Measurements from ENCODE around the gene SLC16A12. TPM values are rescaled to one million over a fixed set of nuclear protein-coding genes. Genes with fewer than 3 reads are reported as not detected.

SLC16A12 gene
- total and polyA plus RNA-seq, 2 of the 4 experiments (the other 2 are of a cell fraction): 1.4 to 1.6 TPM

DNA sequence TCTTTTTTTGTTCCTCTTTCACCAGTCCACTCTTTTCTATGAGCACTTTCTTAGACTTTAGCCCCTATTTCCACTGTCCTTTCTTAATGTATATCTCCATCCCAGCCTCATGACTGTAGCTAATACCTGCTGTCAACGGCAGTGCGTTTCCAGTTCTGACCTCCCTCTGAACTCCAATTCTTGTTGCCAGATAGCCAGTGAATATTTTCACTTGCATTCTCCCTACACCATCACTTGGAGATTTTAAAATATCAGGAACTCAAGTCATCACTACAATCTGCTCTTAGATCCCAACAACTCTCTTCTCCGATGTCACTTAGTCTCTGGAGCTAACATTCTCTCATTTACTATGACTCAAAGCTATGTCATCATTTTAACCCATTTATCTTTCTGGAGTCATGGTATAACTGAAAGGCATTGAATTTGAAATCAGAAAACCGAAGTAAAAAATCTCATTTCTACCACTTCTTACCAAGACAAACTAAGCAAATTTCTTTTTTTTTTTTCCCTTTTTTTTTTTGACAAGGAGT is 5.1 kb upstream of the SLC16A12 start:
- Histone ChIP-seq H3K9me1 (ENCODE audit: insufficient read depth, low read length) (0 out of 2 replicates have a peak, but pooled peaks cover 3% of the 10 kb centered on the region), H3K4me3 (ENCODE audit: insufficient read depth, low read depth, low read length) (no peak overlapping the region), H3K4ac (ENCODE audit: low read depth, low read length) (0 out of 2 replicates have a peak overlapping the region, but pooled peaks have one; percentile 22), H3K9ac (ENCODE audit: low read depth, low read length) (no peak overlapping the region), H2AK9ac (replicated peaks; ENCODE audit: low read depth, low read length, poor library complexity) (no peak overlapping the region), H2BK120ac (ENCODE audit: low read depth, low read length) (peak overlapping the region; percentile 36), H3K14ac (replicated peaks; ENCODE audit: low read depth, low read length) (no peak overlapping the region), H2BK5ac (ENCODE audit: low read depth, low read length, poor library complexity, severe bottlenecking) (peak overlapping the region; percentile 10), H2BK20ac (ENCODE audit: low read depth, low read length) (peak overlapping the region; percentile 64; the same call in 1 of the 2 replicates), H4K91ac (ENCODE audit: insufficient read depth, low read depth, low read length) (no peak overlapping the region), H3K56ac (ENCODE audit: extremely low read depth, insufficient read depth, low read length) (no peak overlapping the region), H4K5ac (ENCODE audit: low read depth, low read length) (no peak overlapping the region), H3K18ac (ENCODE audit: low read depth, low read length) (no peak overlapping the region), H3K27me3 (ENCODE audit: control insufficient read depth, insufficient read depth, low read length) (peaks cover 6% of the 10 kb centered on the region; the same call in 1 of the 2 replicates), H3K9me3 (ENCODE audit: control insufficient read depth, insufficient read depth, low read length) (no peaks in the 10 kb centered on the region), H3K27ac (ENCODE audit: insufficient read depth, low read length) (no peak overlapping the region), H3K4me1 (ENCODE audit: control insufficient read depth, insufficient read depth, low read length) (no peaks in the 10 kb centered on the region; the same call in 1 of the 2 replicates), H2BK15ac (ENCODE audit: low read depth, low read length) (0 out of 3 replicates have a peak overlapping the region, but pooled peaks have one; percentile 0), H3K4me2 (ENCODE audit: low read depth, low read length) (peak overlapping the region; percentile 59; the same call in 1 of the 2 replicates), H3K79me1 (ENCODE audit: low read depth in 1 of 2, low read length in 2 of 2) (no peaks in the 10 kb centered on the region), H3K23ac (ENCODE audit: low read depth, low read length) (no peak overlapping the region), H2AFZ (replicated peaks; ENCODE audit: low read length, poor library complexity) (no peak overlapping the region), H4K20me1 (ENCODE audit: insufficient read depth, low read length) (no peaks in the 10 kb centered on the region), H2AK5ac (ENCODE audit: low read depth, low read length) (no peak overlapping the region; the same call in 1 of the 2 replicates), H3K36me3 (ENCODE audit: control insufficient read depth, insufficient read depth, low read length) (no peaks in the 10 kb centered on the region), H4K8ac (ENCODE audit: low read depth in 2 of 2, low read length in 2 of 2) (0 out of 4 replicates have a peak overlapping the region, but pooled peaks of 1 of the 2 experiments have one; percentile 4)
- intact Hi-C loops (cut with micrococcal nuclease): no loop called here
- no TSS peak for BruUV-seq (replicated peaks)
- TF ChIP-seq CEBPB (IDR thresholded peaks at IDR 0.05; ENCODE audit: low read depth, low read length): peak; percentile 21; the same call in 1 of the 2 replicates
- no peak for TF ChIP-seq BHLHE40 (IDR thresholded peaks at IDR 0.05; ENCODE audit: low read depth, low read length)
- TF ChIP-seq MXI1 (IDR thresholded peaks at IDR 0.05; ENCODE audit: borderline replicate concordance, low read depth, low read length): no peak
- TF ChIP-seq FOS (IDR thresholded peaks at IDR 0.05; ENCODE audit: low read depth, low read length): 0 out of 2 replicates have a peak, but pooled peaks have one; percentile 18
- no peak for TF ChIP-seq SMC3 (IDR thresholded peaks at IDR 0.05; ENCODE audit: low read depth, low read length)
- dilution Hi-C loops (cut with HindIII; ENCODE audit: low sequenced_read_pairs, unreplicated experiment): no loop called here
- ChIA-PET POLR2A (ENCODE audit: unreplicated experiment) (no interaction called here), CTCF (interaction anchor here (0.6 to 0.9 kb wide), 3 partner anchors 9 to 124 kb away, joined by 4 to 5 read pairs (median 4); no protein-coding TSS in a partner anchor)
- WGBS, 2 experiments (ENCODE audit: extremely low coverage in 2 of 2, insufficient read length in 1 of 2): 56% methylated on average over 2 of the region's 4 CpGs; no CpG with 5 or more reads in 1 of the 2 experiments
- ATAC-seq (ENCODE audit: low read depth): peak; percentile 76
- in situ Hi-C loops (cut with MboI; ENCODE audit: low sequenced_read_pairs): no loop called here
- peak; percentile 86 for DNase-seq

All from IMR-90 (cell line).